ENCODE measurements around the gene PPP5C. TPM values are rescaled to one million over a fixed set of nuclear protein-coding genes. Genes with fewer than 3 reads are reported as not detected.

PPP5C gene
- total RNA-seq, 1 experiment from 2014 or later: 124 TPM

- Mint-ChIP-seq H3K27me3 (ENCODE audit: unreplicated experiment) (no peaks in the 10 kb centered on the region), H3K4me3 (ENCODE audit: low read depth, unreplicated experiment) (no peak overlapping the region), H3K36me3 (ENCODE audit: insufficient read depth, unreplicated experiment) (peaks cover 37% of the 10 kb centered on the region), H3K27ac (ENCODE audit: unreplicated experiment) (no peak overlapping the region), H3K9me3 (ENCODE audit: low read depth, unreplicated experiment) (no peaks in the 10 kb centered on the region), H3K4me1 (ENCODE audit: low read depth, unreplicated experiment) (no peaks in the 10 kb centered on the region)
- no peak for TF ChIP-seq CTCF (IDR thresholded peaks at IDR 0.05; ENCODE audit: unreplicated experiment)
- CTCF ChIA-PET: interaction anchor here (0.6 to 1.4 kb wide), 2 partner anchors 10 to 90 kb away, joined by 3 to 5 read pairs; no protein-coding TSS in a partner anchor
- intact Hi-C loops (cut with micrococcal nuclease; ENCODE audit: unreplicated experiment): no loop called here
- no peak for DNase-seq
- BruUV-seq (replicated peaks): no TSS peak
Observed at GRCh38 chr19:46383846-46384245, 37.0 kb downstream of the PPP5C start.

GRCh38 chr19:46384396-46384795 is 37.5 kb downstream of the PPP5C start:
- BruUV-seq (replicated peaks): no TSS peak
- no peaks in the 10 kb centered on the region for H3K27me3 Mint-ChIP-seq (ENCODE audit: unreplicated experiment)
- H3K9me3 Mint-ChIP-seq (ENCODE audit: low read depth, unreplicated experiment): no peaks in the 10 kb centered on the region
- no peaks in the 10 kb centered on the region for H3K4me1 Mint-ChIP-seq (ENCODE audit: low read depth, unreplicated experiment)
- H3K27ac Mint-ChIP-seq (ENCODE audit: unreplicated experiment): no peak overlapping the region
- H3K4me3 Mint-ChIP-seq (ENCODE audit: low read depth, unreplicated experiment): no peak overlapping the region
- no peak for DNase-seq
- CTCF ChIA-PET: interaction anchor here (0.6 kb wide), 2 partner anchors 52 to 89 kb away, joined by 3 read pairs; no protein-coding TSS in a partner anchor
- intact Hi-C loops (cut with micrococcal nuclease; ENCODE audit: unreplicated experiment): no loop called here
- H3K36me3 Mint-ChIP-seq (ENCODE audit: insufficient read depth, unreplicated experiment): peaks cover 43% of the 10 kb centered on the region
- no peak for TF ChIP-seq CTCF (IDR thresholded peaks at IDR 0.05; ENCODE audit: unreplicated experiment)

- no peak for DNase-seq
- H3K36me3 Mint-ChIP-seq (ENCODE audit: insufficient read depth, unreplicated experiment): peaks cover 50% of the 10 kb centered on the region
- H3K27ac Mint-ChIP-seq (ENCODE audit: unreplicated experiment): no peak overlapping the region
- no peak overlapping the region for H3K4me3 Mint-ChIP-seq (ENCODE audit: low read depth, unreplicated experiment)
- no peaks in the 10 kb centered on the region for H3K9me3 Mint-ChIP-seq (ENCODE audit: low read depth, unreplicated experiment)
- CTCF ChIA-PET: no interaction called here
- no peak for TF ChIP-seq CTCF (IDR thresholded peaks at IDR 0.05; ENCODE audit: unreplicated experiment)
- H3K27me3 Mint-ChIP-seq (ENCODE audit: unreplicated experiment): no peaks in the 10 kb centered on the region
- intact Hi-C loops (cut with micrococcal nuclease; ENCODE audit: unreplicated experiment): no loop called here
- BruUV-seq (replicated peaks): no TSS peak
- no peaks in the 10 kb centered on the region for H3K4me1 Mint-ChIP-seq (ENCODE audit: low read depth, unreplicated experiment)
Observed at GRCh38 chr19:46385636-46386035, 38.7 kb downstream of the PPP5C start.

GRCh38 chr19:46386151-46386550 is 39.3 kb downstream of the PPP5C start:
- intact Hi-C loops (cut with micrococcal nuclease; ENCODE audit: unreplicated experiment): no loop called here
- H3K36me3 Mint-ChIP-seq (ENCODE audit: insufficient read depth, unreplicated experiment): peaks cover 55% of the 10 kb centered on the region
- no peak overlapping the region for H3K4me3 Mint-ChIP-seq (ENCODE audit: low read depth, unreplicated experiment)
- H3K4me1 Mint-ChIP-seq (ENCODE audit: low read depth, unreplicated experiment): no peaks in the 10 kb centered on the region
- CTCF ChIA-PET: interaction anchor here (1.6 kb wide), 1 partner anchor 10 kb away, joined by 5 read pairs; no protein-coding TSS in a partner anchor
- no peak overlapping the region for H3K27ac Mint-ChIP-seq (ENCODE audit: unreplicated experiment)
- no peak for TF ChIP-seq CTCF (IDR thresholded peaks at IDR 0.05; ENCODE audit: unreplicated experiment)
- no peaks in the 10 kb centered on the region for H3K9me3 Mint-ChIP-seq (ENCODE audit: low read depth, unreplicated experiment)
- no peaks in the 10 kb centered on the region for H3K27me3 Mint-ChIP-seq (ENCODE audit: unreplicated experiment)
- BruUV-seq (replicated peaks): no TSS peak
- no peak for DNase-seq

Data from Calu3 (cell line).